H1 (cell line): ENCODE measurements around the gene RNF168. TPM values are rescaled to one million over a fixed set of nuclear protein-coding genes. Genes with fewer than 3 reads are reported as not detected.
"Not testable (repeated sequence)": the region's sequence is repeated elsewhere in the genome, so short reads cannot be mapped to it uniquely, and the experiment has no call there.

ENCODE experiments used
- CTCF ChIA-PET: fragments of 300-600 bp; sonication (Branson Sonifier 250); formaldehyde crosslinking; loops from one replicate; lab custom pipeline; 2021; ENCODE audit not compliant: partially characterized antibody; lab: Charles Lee
- POLR2A ChIA-PET: fragments of 300-600 bp; sonication (Branson Sonifier 250); formaldehyde crosslinking; loops from one replicate; lab custom pipeline; 2021; ENCODE audit warnings: inconsistent platforms; ENCODE audit not compliant: partially characterized antibody; lab: Charles Lee
- DNase-seq, 2 experiments: peaks; one replicate each; pipeline versions ENCODE4 v3.0.0 to v3.0.0-alpha.2; 2010 to 2022; ENCODE audit warnings: low spot score in 2 of 2, low read depth in 1 of 2, mixed read lengths in 1 of 2
- FAIRE-seq: peaks from 2 replicates; lab custom pipeline; 2011; peaks lifted over from hg19 to GRCh38; lab: Jason Lieb, UNC
- H2AFZ ChIP-seq: 2 replicates; pipeline ENCODE4 v1.8.1; 2012; ENCODE audit warnings: low read length, inconsistent platforms
- H2AK5ac ChIP-seq: 2 replicates; pipeline ENCODE4 v1.6.1; 2013; ENCODE audit warnings: low read depth, low read length
- H2BK120ac ChIP-seq: replicated peaks from 2 replicates; pipeline ENCODE3; 2013; ENCODE audit warnings: low read depth, low read length, inconsistent platforms
- H2BK12ac ChIP-seq: 2 replicates; pipeline ENCODE4 v1.6.1; 2013; ENCODE audit warnings: low read depth, low read length
- H2BK15ac ChIP-seq: 2 replicates; pipeline ENCODE4 v1.6.1; 2013; ENCODE audit warnings: low read length
- H2BK20ac ChIP-seq: 2 replicates; pipeline ENCODE4 v1.6.1; 2013; ENCODE audit warnings: low read length
- H2BK5ac ChIP-seq: 2 replicates; pipeline ENCODE4 v1.6.1; 2013; ENCODE audit warnings: low read depth, low read length
- H3K14ac ChIP-seq: 2 replicates; pipeline ENCODE4 v1.6.1; 2013; ENCODE audit warnings: inconsistent platforms; ENCODE audit not compliant: insufficient read length
- H3K18ac ChIP-seq: 2 replicates; pipeline ENCODE4 v1.6.1; 2013; ENCODE audit warnings: low read length; ENCODE audit errors: extremely low read depth
- H3K23ac ChIP-seq: 2 replicates; pipeline ENCODE4 v1.6.1; 2013; ENCODE audit warnings: inconsistent platforms; ENCODE audit not compliant: insufficient read length
- H3K23me2 ChIP-seq: 2 replicates; pipeline ENCODE4 v1.6.1; 2013; ENCODE audit warnings: low read depth, low read length
- H3K27ac ChIP-seq: 2 replicates; pipeline ENCODE4 v1.6.1; 2011; ENCODE audit warnings: low read depth, low read length, inconsistent platforms
- H3K27me3 ChIP-seq, 4 experiments: replicated peaks in 1 of 4; 1 replicate in 1 of 4; 2 replicates in 3 of 4; pipeline versions ENCODE4 v1.6.1 to v1.8.1; 2011 to 2013; ENCODE audit warnings: low read length in 3 of 4, mild to moderate bottlenecking in 3 of 4, inconsistent platforms in 2 of 4, mixed read lengths in 2 of 4, moderate library complexity in 1 of 4; ENCODE audit not compliant: control insufficient read depth in 3 of 4, insufficient read depth in 3 of 4; ENCODE audit errors: extremely low read depth in 1 of 4
- H3K36me3 ChIP-seq, 4 experiments: 2 replicates each; pipeline versions ENCODE4 v1.6.1 to v1.8.1; 2011 to 2013; ENCODE audit warnings: mild to moderate bottlenecking in 4 of 4, low read length in 3 of 4, moderate library complexity in 2 of 4, control low read depth in 1 of 4, inconsistent platforms in 1 of 4; ENCODE audit not compliant: insufficient read depth in 4 of 4, control insufficient read depth in 2 of 4
- H3K4ac ChIP-seq: replicated peaks from 2 replicates; pipeline ENCODE3; 2013; ENCODE audit warnings: low read length, low read depth, mixed read lengths, inconsistent platforms; ENCODE audit not compliant: insufficient read length
- H3K4me1 ChIP-seq, 4 experiments: replicated peaks in 1 of 4; 1 replicate in 1 of 4; 2 replicates in 3 of 4; pipeline versions ENCODE4 v1.6.1 to v1.8.1; 2011 to 2013; ENCODE audit warnings: low read length in 3 of 4, inconsistent platforms in 2 of 4, mixed read lengths in 1 of 4; ENCODE audit not compliant: insufficient read depth in 4 of 4, control insufficient read depth in 3 of 4
- H3K4me2 ChIP-seq, 2 experiments: 2 replicates each; pipeline versions ENCODE4 v1.6.1 to v1.8.1; 2011 to 2013; ENCODE audit warnings: low read depth in 2 of 2, low read length in 2 of 2, control low read depth in 1 of 2, inconsistent platforms in 1 of 2, mild to moderate bottlenecking in 1 of 2; ENCODE audit not compliant: insufficient read depth in 1 of 2
- H3K4me3 ChIP-seq, 4 experiments: fragments of 200-600, 300-600 bp in 1 of 4; sonication (generic), shearing (Covaris generic), sonication (Bioruptor Twin) in 1 of 4; 2 replicates each; pipeline versions ENCODE4 v1.5.1 to v1.8.1; 2011 to 2016; ENCODE audit warnings: low read length in 4 of 4, low read depth in 3 of 4, control low read depth in 2 of 4, inconsistent platforms in 2 of 4, mild to moderate bottlenecking in 2 of 4, mixed read lengths in 1 of 4, moderate library complexity in 1 of 4; ENCODE audit not compliant: insufficient read depth in 2 of 4; ENCODE audit errors: extremely low read depth in 1 of 4
- H3K56ac ChIP-seq: replicated peaks from 2 replicates; pipeline ENCODE3; 2013; ENCODE audit warnings: low read depth, mild to moderate bottlenecking, mixed read lengths, low read length, inconsistent platforms; ENCODE audit not compliant: insufficient read length
- H3K79me1 ChIP-seq: 2 replicates; pipeline ENCODE4 v1.6.1; 2013; ENCODE audit warnings: low read depth, low read length, control low read depth
- H3K79me2 ChIP-seq, 2 experiments: 2 replicates each; pipeline versions ENCODE4 v1.6.1 to v1.8.1; 2012 to 2013; ENCODE audit warnings: low read length in 2 of 2, mild to moderate bottlenecking in 2 of 2, inconsistent platforms in 1 of 2; ENCODE audit not compliant: insufficient read depth in 2 of 2, control insufficient read depth in 1 of 2
- H3K9ac ChIP-seq, 4 experiments: replicated peaks in 1 of 4; 1 replicate in 1 of 4; 2 replicates in 3 of 4; pipeline versions ENCODE4 v1.6.1 to v1.8.1; 2011 to 2013; ENCODE audit warnings: low read depth in 3 of 4, low read length in 3 of 4, control low read depth in 2 of 4, mild to moderate bottlenecking in 2 of 4, moderate library complexity in 2 of 4, inconsistent platforms in 1 of 4; ENCODE audit errors: extremely low read depth in 1 of 4
- H3K9me3 ChIP-seq, 2 experiments: 2 replicates each; pipeline versions ENCODE4 v1.6.1 to v1.8.1; 2012 to 2013; ENCODE audit warnings: mild to moderate bottlenecking in 2 of 2, moderate library complexity in 2 of 2, control low read depth in 1 of 2, inconsistent platforms in 1 of 2, low read depth in 1 of 2, low read length in 1 of 2, mixed read lengths in 1 of 2; ENCODE audit not compliant: insufficient read depth in 2 of 2
- H4K20me1 ChIP-seq, 2 experiments: replicated peaks in 1 of 2; 2 replicates each; pipeline versions ENCODE3 to v1.8.1; 2011 to 2013; ENCODE audit warnings: inconsistent platforms in 2 of 2, low read length in 2 of 2, mild to moderate bottlenecking in 1 of 2; ENCODE audit not compliant: insufficient read depth in 2 of 2, control insufficient read depth in 1 of 2
- H4K5ac ChIP-seq: 2 replicates; pipeline ENCODE4 v1.6.1; 2013; ENCODE audit warnings: low read length, low read depth, mixed read lengths, inconsistent platforms; ENCODE audit not compliant: insufficient read length
- H4K8ac ChIP-seq: 2 replicates; pipeline ENCODE4 v1.8.0; 2013; ENCODE audit warnings: mild to moderate bottlenecking, moderate library complexity, low read length, inconsistent platforms; ENCODE audit not compliant: insufficient read depth; ENCODE audit errors: extremely low read depth
- H4K91ac ChIP-seq: replicated peaks from 2 replicates; pipeline ENCODE3; 2013; ENCODE audit warnings: low read length, mixed read lengths, inconsistent platforms; ENCODE audit not compliant: insufficient read length
- WGBS, 2 experiments: shearing (Covaris generic) in 1 of 2; methylation state at CpG; one replicate each; pipeline versions ENCODE4 v1.1.6 to v1.1.7; 2013 to 2015; ENCODE audit warnings: low lambda C conversion rate in 2 of 2, mixed read lengths in 2 of 2, inconsistent platforms in 1 of 2, low coverage in 1 of 2, missing lambda C conversion rate in 1 of 2; ENCODE audit not compliant: insufficient replicate concordance in 2 of 2, insufficient coverage in 1 of 2, insufficient read length in 1 of 2; ENCODE audit errors: extremely low coverage in 1 of 2, missing lambda C conversion rate in 1 of 2; 5-methylcytosine and 5-hydroxymethylcytosine counted together
- polyA plus RNA-seq, 7 experiments: library from polyadenylated mRNA; depleted of rRNA in 3 of 7; stranded (reverse) in 5 of 7; unstranded in 2 of 7; fragments of >200 nt in 5 of 7; fragments of 200-250 nt in 2 of 7; gene quantifications; 1 replicate in 5 of 7; 2 replicates in 1 of 7; 4 replicates in 1 of 7; pipeline versions ENCODE4 v1.2.1 to v1.2.3, GENCODE V29; 2011 to 2013; ENCODE audit warnings: missing spikeins in 2 of 7, mixed read lengths in 2 of 7
- total RNA-seq: library from RNA; stranded (reverse); fragmentation: NEBNext Ultra II Directional; extraction: Animal tissue kit (Norgen Biotek cat#: 25700); gene quantifications from 2 replicates; pipeline ENCODE4 v1.2.1, GENCODE V29; 2021

RNF168 gene
- total and polyA plus RNA-seq, 2 of the 8 experiments (the other 6 are each of a cell fraction or from before 2014, with no cell fraction given), result 6.3 to 63.5 TPM

DNA sequence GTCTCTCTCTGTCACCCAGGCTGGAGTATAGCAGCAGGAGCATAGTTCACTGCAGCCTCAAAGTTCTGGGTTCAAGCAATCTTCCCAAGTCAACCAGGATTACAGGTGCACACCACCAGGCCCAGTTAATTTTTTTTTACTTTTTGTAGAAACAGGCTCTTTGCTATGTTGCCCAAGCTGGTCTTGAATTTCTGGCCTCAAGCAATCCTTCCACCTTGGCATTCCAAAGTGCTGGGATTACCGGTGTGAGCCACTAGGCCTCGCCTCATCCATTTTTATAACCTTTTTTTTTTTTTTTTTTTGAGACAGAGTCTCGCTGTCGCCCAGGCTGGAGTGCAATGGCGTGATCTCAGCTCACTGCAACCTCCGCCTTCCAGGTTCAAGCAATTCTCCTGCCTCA is 79.1 kb downstream of the RNF168 start:
- H2BK15ac ChIP-seq, H3K23ac ChIP-seq, H3K4me2 ChIP-seq, H3K27me3 ChIP-seq, H3K9ac ChIP-seq, H4K5ac ChIP-seq, FAIRE-seq, H3K9me3 ChIP-seq, H3K36me3 ChIP-seq, H2AK5ac ChIP-seq, H2BK120ac ChIP-seq, H3K14ac ChIP-seq, H2AFZ ChIP-seq, H2BK5ac ChIP-seq, H3K79me1 ChIP-seq, H4K91ac ChIP-seq, H3K4me3 ChIP-seq, H3K27ac ChIP-seq, H4K8ac ChIP-seq, DNase-seq, H2BK12ac ChIP-seq, H3K18ac ChIP-seq, H3K4me1 ChIP-seq, H3K23me2 ChIP-seq, H2BK20ac ChIP-seq, H3K56ac ChIP-seq, CTCF ChIA-PET, H3K4ac ChIP-seq: not testable (repeated sequence)
- H3K79me2 ChIP-seq, result peaks cover 41 to 99% of the 10 kb centered on the region in 2 experiments
- POLR2A ChIA-PET, result interaction anchor here (0.8 kb wide), 1 partner anchor 189 kb away, joined by 3 read pairs; no protein-coding TSS in a partner anchor
- WGBS, 2 experiments, result 93% methylated on average over 3 of the region's 6 CpGs; no CpG with 5 or more reads in 1 of the 2 experiments
- H4K20me1 ChIP-seq, result peaks cover 10 to 27% of the 10 kb centered on the region in 2 experiments
